HepG2 (cell line): Measurements from ENCODE around the gene COL8A1. TPM values are rescaled to one million over a fixed set of nuclear protein-coding genes. Genes with fewer than 3 reads are reported as not detected.
A peak's percentile ranks its signal among the peaks of the same experiment; 100 is the strongest.

Source experiments
- ATAC-seq: fragments of 200-7000 bp; cut with Tn5 transposase; 3 replicates; pipeline ENCODE4 v1.9.1; 2020; ENCODE audit warnings: mild to moderate bottlenecking, moderate library complexity
- BruUV-seq: library from RNA; stranded (reverse); fragments of 400-500 nt; replicated peaks from 2 replicates; lab custom pipeline; 2021; lab: Mats Ljungman, UMichigan
- CTCF ChIA-PET: fragments of 300-600 bp; formaldehyde crosslinking; extraction: SDS; loops from one replicate; lab custom pipeline; 2021; ENCODE audit warnings: low total read pairs, inconsistent platforms, low intra/inter-chr PET ratio; lab: Yijun Ruan, JAX
- POLR2A ChIA-PET: fragments of 350-600 bp; sonication (Branson Sonifier 250); formaldehyde crosslinking; loops from one replicate; lab custom pipeline; 2020; ENCODE audit warnings: antibody characterized with exemption, inconsistent platforms; lab: Yijun Ruan, JAX
- DNase-seq: peaks from one replicate; pipeline ENCODE4 v3.0.0-alpha.2; 2015; ENCODE audit warnings: low spot score
- FAIRE-seq: peaks from 3 replicates; lab custom pipeline; 2011; peaks lifted over from hg19 to GRCh38; lab: Jason Lieb, UNC
- H2AFZ ChIP-seq: one replicate; pipeline ENCODE4 v1.6.1; 2011; ENCODE audit warnings: low read length, inconsistent platforms
- H3K27ac ChIP-seq: fragments of 300-600 bp; 3 replicates; pipeline ENCODE4 v1.8.0; 2011; ENCODE audit warnings: mixed run types, mild to moderate bottlenecking, mixed read lengths, low read length, inconsistent platforms; ENCODE audit not compliant: insufficient read depth; ENCODE audit errors: extremely low read length
- H3K27me3 ChIP-seq, 2 experiments: fragments of 200-600 bp in 1 of 2; 2 replicates in 1 of 2; 3 replicates in 1 of 2; pipeline versions ENCODE4 v1.6.0 to v1.8.0; 2011; ENCODE audit warnings: low read length in 2 of 2, mild to moderate bottlenecking in 2 of 2, moderate library complexity in 2 of 2, inconsistent platforms in 1 of 2; ENCODE audit not compliant: insufficient read depth in 2 of 2, control insufficient read depth in 1 of 2
- H3K36me3 ChIP-seq, 2 experiments: fragments of 200-600 bp in 1 of 2; replicated peaks in 1 of 2; 2 replicates in 1 of 2; 3 replicates in 1 of 2; pipeline versions ENCODE4 v1.5.1 to v1.8.0; 2011; ENCODE audit warnings: low read length in 2 of 2, inconsistent platforms in 1 of 2; ENCODE audit not compliant: insufficient read depth in 2 of 2, control insufficient read depth in 1 of 2
- H3K4me1 ChIP-seq: 2 replicates; pipeline ENCODE4 v1.5.1; 2012; ENCODE audit warnings: low read length, inconsistent platforms; ENCODE audit not compliant: insufficient read depth
- H3K4me2 ChIP-seq: 2 replicates; pipeline ENCODE4 v1.6.0; 2011; ENCODE audit warnings: low read depth, low read length, inconsistent platforms
- H3K4me3 ChIP-seq, 3 experiments: fragments of 200-600 bp in 1 of 3; sonication (generic), shearing (Covaris generic) in 1 of 3; replicated peaks in 1 of 3; 2 replicates each; pipeline ENCODE4 v1.5.1; 2011 to 2016; ENCODE audit warnings: low read length in 3 of 3, inconsistent platforms in 2 of 3, low read depth in 2 of 3, mild to moderate bottlenecking in 2 of 3, control low read depth in 1 of 3, mixed read lengths in 1 of 3; ENCODE audit not compliant: insufficient read depth in 1 of 3
- H3K79me2 ChIP-seq: one replicate; pipeline ENCODE4 v1.6.1; 2011; ENCODE audit warnings: low read length, inconsistent platforms; ENCODE audit not compliant: insufficient read depth
- H3K9ac ChIP-seq: 2 replicates; pipeline ENCODE4 v1.6.0; 2011; ENCODE audit warnings: mild to moderate bottlenecking, low read depth, low read length, inconsistent platforms; ENCODE audit not compliant: insufficient read depth
- H3K9me3 ChIP-seq: 2 replicates; pipeline ENCODE4 v1.5.1; 2012; ENCODE audit warnings: mild to moderate bottlenecking, low read length
- H4K20me1 ChIP-seq: 2 replicates; pipeline ENCODE4 v1.6.0; 2011; ENCODE audit warnings: inconsistent platforms, mild to moderate bottlenecking, low read length, moderate library complexity; ENCODE audit not compliant: insufficient read depth
- AHR ChIP-seq: IDR thresholded peaks from 2 replicates; pipeline ENCODE4 v1.6.1; 2018; ENCODE audit warnings: missing genetic modification reagents, missing compliant biosample characterization
- EHMT2 ChIP-seq: fragments of 200-600 bp; sonication (generic); IDR thresholded peaks from 2 replicates; pipeline ENCODE4 v1.7.0; 2017; ENCODE audit warnings: antibody characterized with exemption, low read depth, low read length, borderline replicate concordance
- MAFF ChIP-seq: IDR thresholded peaks from 2 replicates; pipeline ENCODE4 v1.6.1; 2011; ENCODE audit warnings: low read depth, low read length, improper control_type of control experiment
- MAFK ChIP-seq, 2 experiments: IDR thresholded peaks in 1 of 2; conservative IDR thresholded peaks in 1 of 2; 2 replicates each; pipeline ENCODE4 v1.6.1; 2011; ENCODE audit warnings: improper control_type of control experiment in 2 of 2, low read length in 2 of 2
- SRSF4 ChIP-seq: fragments of 200-400 bp; formaldehyde crosslinking; IDR thresholded peaks from one replicate; pipeline ENCODE4 v1.6.1; 2018; ENCODE audit warnings: mild to moderate bottlenecking, low read depth, low read length, moderate library complexity; ENCODE audit not compliant: poor library complexity, severe bottlenecking
- STAT6 ChIP-seq: sonication (generic); formaldehyde crosslinking; IDR thresholded peaks from 2 replicates; pipeline ENCODE4 v1.4.0; 2020; ENCODE audit warnings: missing genetic modification reagents, mild to moderate bottlenecking, borderline replicate concordance
- TBP ChIP-seq: sonication (generic); formaldehyde crosslinking; IDR thresholded peaks from 2 replicates; pipeline ENCODE4 v1.5.0; 2020; ENCODE audit warnings: missing genetic modification reagents
- ZIK1 ChIP-seq: sonication (generic); formaldehyde crosslinking; IDR thresholded peaks from 2 replicates; pipeline ENCODE4 v1.5.0; 2020; ENCODE audit warnings: mild to moderate bottlenecking, low read depth, missing genetic modification reagents, borderline replicate concordance
- WGBS: methylation state at CpG from one replicate; pipeline ENCODE4 v1.1.6; 2017; ENCODE audit warnings: low lambda C conversion rate; 5-methylcytosine and 5-hydroxymethylcytosine counted together
- in situ Hi-C: cut with HindIII; loops from 2 replicates; pipeline ENCODE4 v1.10.0; 2017; ENCODE audit warnings: low pct_unique_long_range_greater_than_20kb; ENCODE audit not compliant: extremely low pct_ligation_motif_present
- intact Hi-C: fragments of 100-400 bp; cut with micrococcal nuclease; formaldehyde crosslinking; loops from one replicate; pipeline ENCODE4 v1.10.0; 2022; ENCODE audit not compliant: unreplicated experiment
- polyA plus RNA-seq, 8 experiments: library from polyadenylated mRNA; depleted of rRNA in 3 of 8; stranded (reverse) in 7 of 8; unstranded in 1 of 8; fragments of >200 nt; fragmentation: Illumina TruSeq in 4 of 8; extraction: Trizol in 4 of 8; gene quantifications; 2 replicates each; pipeline versions ENCODE4 v1.2.1 to v1.2.3, GENCODE V29; 2011 to 2016; ENCODE audit warnings: low read depth in 4 of 8, missing spikeins in 1 of 8, mixed read lengths in 1 of 8; ENCODE audit not compliant: insufficient read depth in 1 of 8
- total RNA-seq, 5 experiments: library from RNA; depleted of rRNA; stranded (reverse); fragments of >200 nt; fragmentation: Illumina TruSeq; extraction: Trizol; gene quantifications; 2 replicates each; pipeline ENCODE4 v1.2.3, GENCODE V29; 2016; ENCODE audit warnings: low read depth in 1 of 5

The COL8A1 gene
- total and polyA plus RNA-seq, 2 of the 13 experiments (the other 11 are each of a cell fraction or from before 2014, with no cell fraction given) = not detected

- no peaks in the 10 kb centered on the region for H3K79me2 ChIP-seq
- no peak overlapping the region for H2AFZ ChIP-seq
- H3K4me2 ChIP-seq = no peak overlapping the region
- DNase-seq = no peak
- H4K20me1 ChIP-seq = no peaks in the 10 kb centered on the region
- H3K9ac ChIP-seq = no peak overlapping the region
- ChIA-PET CTCF (no interaction called here), POLR2A (no interaction called here)
- H3K4me3 ChIP-seq = no peak overlapping the region
- ATAC-seq = no peak
- no peak for FAIRE-seq
- H3K4me1 ChIP-seq = no peaks in the 10 kb centered on the region
- no peaks in the 10 kb centered on the region for H3K9me3 ChIP-seq
- BruUV-seq = no TSS peak
- intact Hi-C loops (no loop called here), in situ Hi-C loops (no loop called here)
- no peak overlapping the region for H3K27ac ChIP-seq
- H3K27me3 ChIP-seq = no peaks in the 10 kb centered on the region; a peak in 1 of 5 replicates
- WGBS = 3% methylated on average over 2 of the region's 2 CpGs
- no peak for TF ChIP-seq EHMT2
- no peaks in the 10 kb centered on the region for H3K36me3 ChIP-seq
These were observed 29.6 kb downstream of the COL8A1 start for GRCh38 chr3:99668044-99668443.

GRCh38 chr3:99669879-99670555, 31.6 kb downstream of the COL8A1 start:
- Histone ChIP-seq H3K27me3 (no peaks in the 10 kb centered on the region; a peak in 1 of 5 replicates), H4K20me1 (no peaks in the 10 kb centered on the region), H3K36me3 (no peaks in the 10 kb centered on the region), H2AFZ (no peak overlapping the region), H3K9ac (no peak overlapping the region), H3K4me2 (no peak overlapping the region), H3K9me3 (no peaks in the 10 kb centered on the region), H3K4me1 (no peaks in the 10 kb centered on the region), H3K27ac (no peak overlapping the region), H3K79me2 (no peaks in the 10 kb centered on the region), H3K4me3 (no peak overlapping the region)
- WGBS = 1% methylated on average over 2 of the region's 2 CpGs
- DNase-seq (no peak), ATAC-seq (no peak), FAIRE-seq (no peak)
- ChIA-PET CTCF (no interaction called here), POLR2A (no interaction called here)
- in situ Hi-C loops = no loop called here
- intact Hi-C loops = no loop called here
- TF ChIP-seq MAFF (peak; percentile 93), TBP (CRISPR knock-in tag) (no peak), AHR (CRISPR knock-in tag) (no peak), STAT6 (CRISPR knock-in tag) (no peak), MAFK (conservative IDR thresholded peaks at IDR 0.05 in 1 of 2, IDR thresholded peaks at IDR 0.05 in 1 of 2; ENCODE audit: low read length in 2 of 2) (peak; percentile 88 to 96), ZIK1 (CRISPR knock-in tag) (no peak), SRSF4 (no peak)
- no TSS peak for BruUV-seq
